Right ventricle myocardium inferior (tissue), 1 donor: Measurements from ENCODE around the gene NOC4L. TPM values are rescaled to one million over a fixed set of nuclear protein-coding genes. Genes with fewer than 3 reads are reported as not detected.
"Not testable (repeated sequence)": the region's sequence is repeated elsewhere in the genome, so short reads cannot be mapped to it uniquely, and the experiment has no call there.

Experiments
- ATAC-seq: fragments of 200-7000 bp; cut with Tn5 transposase; one replicate; pipeline ENCODE4 v1.9.1; 2020; ENCODE audit warnings: mild to moderate bottlenecking, moderate library complexity
- DNase-seq: peaks from one replicate; pipeline ENCODE4 v3.0.0; 2021; ENCODE audit errors: missing footprints
- intact Hi-C: fragments of 100-400 bp; cut with DNase I; formaldehyde crosslinking; loops from one replicate; pipeline ENCODE4 v1.11.0; 2022
- total RNA-seq: library from RNA; stranded (reverse); fragmentation: NEBNext Ultra II Directional; extraction: Animal tissue kit (Norgen Biotek cat#: 25700); gene quantifications from one replicate; pipeline ENCODE4 v1.2.1, GENCODE V29; 2021
- donor health status: DM: no; HTN: yes; CAD: no; lungs with severe emphysema.

NOC4L gene
- total RNA-seq, 1 donor from 2014 or later: 9.2 TPM

GRCh38 chr12:132186857-132187620 lies 42.8 kb downstream of the NOC4L start:
- ATAC-seq (no peak), DNase-seq (peak; percentile 28)
- intact Hi-C loops: no loop called here

GRCh38 chr12:132187646-132188450 lies 43.6 kb downstream of the NOC4L start:
- peak; percentile 64 for DNase-seq
- intact Hi-C loops: no loop called here

DNA sequence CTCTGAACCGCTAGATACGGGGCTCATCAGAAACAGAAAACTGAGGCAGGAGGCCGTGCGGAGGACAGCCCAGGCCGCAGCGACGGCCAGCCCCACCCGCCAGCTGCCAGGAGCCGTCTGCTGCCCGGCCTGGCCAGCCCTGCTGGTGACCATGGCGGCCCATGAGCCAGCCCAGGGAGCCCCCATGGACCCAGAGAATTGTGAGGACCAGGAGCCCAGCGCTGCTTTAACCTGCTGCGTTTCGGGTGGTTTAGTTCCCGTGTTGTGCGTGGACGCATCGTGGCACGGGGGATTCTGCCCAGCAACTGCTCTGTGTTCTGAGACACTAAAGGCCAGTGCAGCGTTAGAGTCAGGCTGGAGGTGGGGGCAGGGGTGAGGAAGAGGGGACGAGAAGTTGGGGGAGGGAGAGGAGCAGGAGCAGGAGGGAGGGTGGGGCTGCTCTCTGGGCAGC lies 44.2 kb downstream of the NOC4L start:
- intact Hi-C loops: no loop called here
- DNase-seq: peak; percentile 45
- ATAC-seq: no peak

More at GRCh38 chr12:132187646-132188450, 43.6 kb downstream of the NOC4L start:
- no peak for ATAC-seq

DNA sequence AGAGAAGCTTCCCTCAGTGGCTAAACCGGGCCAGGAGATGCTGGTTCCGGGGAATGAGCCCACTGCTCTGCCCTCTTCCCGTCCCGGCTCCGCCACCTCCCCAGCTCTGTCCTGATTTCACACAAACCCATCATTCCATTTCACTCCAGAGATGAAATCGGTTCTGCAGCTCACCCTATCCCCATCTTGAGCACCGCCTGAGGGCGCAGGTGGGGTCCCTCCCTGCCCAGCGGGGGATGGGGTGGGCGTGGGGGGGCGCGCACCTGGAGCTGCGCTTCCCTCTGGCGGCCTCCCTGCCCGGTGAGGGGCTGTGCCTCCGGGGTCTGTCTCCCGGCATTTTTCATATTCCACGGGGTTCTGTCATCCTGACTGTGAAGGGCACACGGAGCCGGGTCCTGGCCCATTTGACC lies 44.7 kb downstream of the NOC4L start:
- DNase-seq: no peak
- no peak for ATAC-seq
- intact Hi-C loops: no loop called here

DNA sequence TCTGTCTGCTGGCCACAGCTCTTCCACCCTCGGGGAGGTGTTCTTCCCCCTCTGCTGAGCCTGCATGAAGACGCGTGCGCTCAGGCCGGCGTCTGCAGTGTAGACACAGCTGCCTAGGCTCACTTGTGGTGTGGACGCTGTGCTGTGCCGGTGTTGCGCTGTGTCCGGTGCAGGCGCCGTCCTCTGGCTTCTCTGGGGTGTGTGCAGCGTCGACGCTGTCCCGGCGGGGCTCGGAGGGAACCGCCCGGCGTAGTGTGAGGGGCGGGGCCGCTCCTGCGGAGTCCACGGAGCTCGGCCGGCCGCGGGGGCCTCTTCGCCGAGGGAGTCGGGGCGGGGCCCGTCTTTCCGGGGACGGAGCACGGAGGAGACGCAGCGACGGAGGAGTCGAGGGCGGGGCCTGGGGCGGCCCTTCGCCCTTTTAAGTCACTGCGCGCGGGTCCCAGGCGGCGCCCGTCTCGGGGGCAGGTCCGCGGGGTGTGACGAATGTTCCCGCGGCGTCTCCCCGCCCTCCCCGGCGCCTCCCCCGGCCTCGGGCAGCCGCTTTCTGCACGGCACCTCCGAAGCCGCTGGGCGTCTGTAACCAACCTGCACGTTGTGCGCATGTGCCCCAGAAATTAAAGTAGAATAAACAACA lies 45.2 kb downstream of the NOC4L start:
- intact Hi-C loops: no loop called here
- ATAC-seq: peak; percentile 98
- peak; percentile 97 for DNase-seq

DNA sequence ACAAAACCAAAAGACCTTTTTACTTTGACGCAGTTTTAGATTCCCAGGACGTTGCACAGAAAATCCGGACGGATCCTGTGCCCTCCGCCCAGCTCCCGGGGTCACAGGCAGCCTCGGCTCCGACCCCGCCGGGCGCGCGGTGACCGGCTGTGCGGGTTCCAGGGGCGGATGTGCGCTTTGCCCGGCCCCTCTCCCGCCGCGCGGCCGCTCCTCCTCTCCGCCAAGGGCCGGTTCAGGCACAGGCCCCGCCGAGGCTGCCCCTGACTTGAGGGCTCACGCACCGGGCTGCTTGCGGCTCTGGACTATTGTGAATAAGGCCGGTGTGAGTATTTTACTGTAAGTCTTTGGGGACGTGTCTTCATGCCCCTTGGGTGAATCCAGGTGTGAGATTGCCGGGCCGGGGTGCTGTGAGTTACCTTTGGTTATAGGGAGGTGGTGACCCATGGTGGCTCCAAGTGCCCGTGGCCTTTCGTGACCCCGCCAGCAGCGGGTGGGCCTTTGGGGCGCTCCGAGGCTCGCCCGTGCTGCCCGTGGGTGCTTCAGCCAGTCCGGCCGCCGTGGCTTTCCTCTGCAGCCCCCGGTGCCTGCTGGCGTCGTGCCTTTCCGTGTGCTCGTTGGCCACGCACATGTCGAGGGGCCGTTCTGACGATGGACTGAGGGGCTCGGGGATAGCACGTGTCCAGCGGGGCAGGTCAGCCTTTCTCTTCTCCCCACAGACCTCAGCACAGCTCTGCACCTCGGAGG lies 45.9 kb downstream of the NOC4L start:
- ATAC-seq (peak; percentile 12), DNase-seq (peak; percentile 71)
- intact Hi-C loops: no loop called here

GRCh38 chr12:132190834-132191500 lies 46.7 kb downstream of the NOC4L start:
- DNase-seq (peak; percentile 45), ATAC-seq (no peak)
- intact Hi-C loops: no loop called here

DNA sequence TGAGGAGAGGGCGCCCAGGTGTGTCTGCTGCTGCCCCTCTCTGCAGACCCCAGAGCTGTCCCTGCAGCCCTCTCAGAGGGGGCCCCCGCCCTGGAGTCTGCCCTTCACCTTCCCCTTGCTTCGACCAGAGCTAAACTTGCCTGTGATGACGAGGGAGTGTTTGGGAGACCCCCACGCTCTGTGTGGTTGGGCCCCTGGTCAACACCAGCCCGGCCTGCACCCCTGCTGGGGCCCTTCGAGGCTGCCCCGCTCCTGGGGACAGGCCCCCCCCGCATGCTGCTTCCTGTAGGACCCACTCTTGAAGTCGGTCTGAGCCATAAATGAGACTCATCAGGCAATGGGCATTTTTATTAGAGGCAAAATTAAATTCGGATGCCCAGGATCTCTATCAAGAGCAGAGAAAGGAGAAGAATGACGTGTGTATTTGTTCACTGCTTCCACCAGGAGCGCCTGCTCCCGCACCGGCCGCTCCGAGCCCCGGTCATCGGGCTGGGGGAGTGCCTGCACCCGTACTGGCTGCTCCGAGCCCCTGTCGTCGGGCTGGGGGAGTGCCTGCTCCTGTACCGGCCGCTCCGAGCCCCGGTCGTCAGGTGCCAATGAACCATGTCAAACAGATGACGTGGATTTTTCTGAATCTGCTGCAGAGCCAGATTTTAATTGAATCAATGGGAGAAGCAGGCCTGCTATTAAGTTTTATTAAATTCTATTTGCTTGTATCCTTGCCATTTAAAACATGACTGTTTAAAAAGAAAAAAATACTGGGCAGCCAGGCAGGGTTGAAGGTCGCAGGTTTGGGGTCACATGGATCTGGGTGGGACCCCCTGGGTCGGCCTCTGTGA lies 47.7 kb downstream of the NOC4L start:
- no peak for ATAC-seq
- DNase-seq: peak; percentile 39

DNA sequence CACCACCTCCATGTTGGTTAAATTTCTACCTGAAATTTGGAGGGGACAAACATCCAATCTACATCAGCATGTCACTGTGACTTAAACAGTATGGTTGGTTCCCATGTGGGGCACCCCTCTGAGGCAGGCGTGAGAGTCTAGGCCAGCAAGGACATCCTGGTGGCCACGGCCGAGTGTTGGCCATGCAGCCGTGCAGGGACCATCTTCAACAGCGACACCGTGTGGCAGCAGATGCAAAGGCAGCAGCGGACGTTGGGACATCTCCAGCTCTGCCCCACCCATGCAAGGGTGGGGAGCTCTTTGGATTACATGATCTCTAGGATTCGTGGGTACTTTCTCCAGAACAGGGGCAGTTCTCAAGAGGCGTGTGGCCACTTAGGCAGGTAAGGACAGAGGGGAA lies 49.8 kb downstream of the NOC4L start:
- peak; percentile 25 for DNase-seq

More for the DNA sequence above, 47.7 kb downstream of the NOC4L start:
- intact Hi-C loops: no loop called here

DNA sequence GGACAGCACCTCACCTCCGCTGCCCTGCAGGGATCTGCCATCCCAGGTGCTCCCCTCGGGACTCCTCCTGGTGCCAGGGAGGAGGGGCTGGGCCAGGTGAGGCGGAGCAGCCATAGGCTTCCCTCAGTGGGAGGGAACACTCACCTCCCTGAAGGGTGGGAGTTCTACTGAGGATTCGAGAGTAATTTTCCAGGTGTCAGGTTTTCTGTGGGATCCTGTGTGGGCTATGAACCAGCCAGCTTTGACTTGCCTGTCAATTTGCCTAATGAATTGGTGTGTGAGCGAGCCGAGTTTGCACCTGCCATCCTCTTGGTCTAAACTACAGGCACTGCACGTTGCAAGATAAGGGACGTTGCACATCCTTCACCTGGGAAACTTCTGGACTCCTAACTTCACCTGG lies 50.3 kb downstream of the NOC4L start:
- intact Hi-C loops: no loop called here
- DNase-seq (peak; percentile 18), ATAC-seq (no peak)

More for the DNA sequence above, 49.8 kb downstream of the NOC4L start:
- no peak for ATAC-seq
- intact Hi-C loops: no loop called here

GRCh38 chr12:132195242-132195641 lies 51.0 kb downstream of the NOC4L start:
- peak; percentile 22 for DNase-seq
- intact Hi-C loops, ATAC-seq: not testable (repeated sequence)

GRCh38 chr12:132196038-132196872 lies 52.0 kb downstream of the NOC4L start:
- intact Hi-C loops: no loop called here
- no peak for ATAC-seq
- DNase-seq: peak; percentile 61

GRCh38 chr12:132196873-132197390 lies 52.7 kb downstream of the NOC4L start:
- DNase-seq (peak; percentile 64), ATAC-seq (no peak)
- intact Hi-C loops: no loop called here

- intact Hi-C loops: no loop called here
- ATAC-seq (peak; percentile 53), DNase-seq (peak; percentile 73)
These were observed 53.5 kb downstream of the NOC4L start for GRCh38 chr12:132197581-132198354.

DNA sequence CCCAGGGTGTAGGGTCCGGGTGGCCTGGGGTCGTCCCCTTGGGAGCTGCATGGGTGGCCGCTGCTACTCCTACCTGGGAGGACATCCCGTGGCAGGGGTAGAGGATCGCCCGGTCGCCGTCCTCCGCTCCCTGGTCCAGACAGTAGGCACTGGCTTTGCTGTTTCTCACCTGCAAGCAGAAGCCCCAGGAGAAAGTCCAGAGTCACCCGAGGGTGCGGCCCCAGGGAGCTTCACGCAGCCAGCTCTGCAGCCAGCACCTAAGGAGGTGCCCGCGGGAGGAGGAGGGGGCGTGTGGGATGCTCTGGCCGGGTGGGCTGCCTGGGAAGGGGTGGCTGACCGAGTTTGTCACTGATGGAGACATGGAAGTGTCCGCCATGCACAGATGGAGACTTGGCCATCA lies 54.8 kb downstream of the NOC4L start:
- intact Hi-C loops: no loop called here
- ATAC-seq (no peak), DNase-seq (peak; percentile 45)
